Right hindlimb (tissue), 1 donor: Measurements from ENCODE around the gene CST3.
"Not testable (repeated sequence)": the region's sequence is repeated elsewhere in the genome, so short reads cannot be mapped to it uniquely, and the experiment has no call there.

Experiments
- DNase-seq: peaks from one replicate; pipeline ENCODE4 v3.0.0-alpha.2; 2018

Gene CST3, protein sequence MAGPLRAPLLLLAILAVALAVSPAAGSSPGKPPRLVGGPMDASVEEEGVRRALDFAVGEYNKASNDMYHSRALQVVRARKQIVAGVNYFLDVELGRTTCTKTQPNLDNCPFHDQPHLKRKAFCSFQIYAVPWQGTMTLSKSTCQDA

DNA sequence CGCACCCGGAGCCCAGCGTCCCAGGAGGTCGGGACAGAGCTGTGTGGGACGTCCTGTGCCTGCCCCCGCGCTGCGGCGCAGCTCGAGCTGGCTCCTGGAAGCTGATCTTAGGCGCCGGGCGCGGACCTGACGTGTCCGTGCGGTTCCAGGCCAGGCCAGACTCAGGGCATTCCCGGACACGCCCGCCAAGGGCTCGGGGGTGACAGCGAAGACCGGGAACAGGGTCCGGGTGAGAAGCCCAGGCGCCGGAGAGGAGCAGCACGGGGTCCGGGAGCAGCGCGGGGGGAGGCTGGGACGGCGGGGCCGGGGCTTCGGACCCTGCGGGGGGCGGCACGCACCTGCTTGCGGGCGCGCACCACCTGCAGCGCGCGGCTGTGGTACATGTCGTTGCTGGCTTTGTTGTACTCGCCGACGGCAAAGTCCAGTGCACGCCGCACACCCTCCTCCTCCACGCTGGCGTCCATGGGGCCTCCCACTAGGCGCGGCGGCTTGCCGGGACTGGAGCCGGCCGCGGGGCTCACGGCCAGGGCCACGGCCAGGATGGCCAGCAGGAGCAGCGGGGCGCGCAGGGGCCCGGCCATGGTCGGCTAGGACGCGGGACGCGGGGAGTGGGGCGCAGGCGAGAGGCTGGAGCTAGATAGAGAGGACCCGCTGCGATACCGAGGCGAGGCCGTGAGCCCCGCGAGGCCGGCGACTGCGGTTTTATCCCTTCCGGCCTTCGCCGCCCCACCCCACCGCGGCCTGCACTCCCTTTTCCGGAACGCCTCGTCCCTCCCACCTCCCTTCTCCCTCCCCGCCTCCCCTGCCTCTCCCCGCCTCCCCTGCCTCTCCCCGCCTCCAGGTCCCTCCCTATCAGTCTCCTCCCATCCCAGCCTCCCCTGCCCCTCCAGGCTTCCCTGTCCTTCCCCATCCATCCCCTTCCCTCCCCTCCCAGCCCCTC, at the start of gene CST3:
CST3 (minus strand) TSS at position 674 of the 940 bp plus-strand sequence; CDS start at position 581, 93 bp downstream.
- peak; percentile 92 for DNase-seq

DNA sequence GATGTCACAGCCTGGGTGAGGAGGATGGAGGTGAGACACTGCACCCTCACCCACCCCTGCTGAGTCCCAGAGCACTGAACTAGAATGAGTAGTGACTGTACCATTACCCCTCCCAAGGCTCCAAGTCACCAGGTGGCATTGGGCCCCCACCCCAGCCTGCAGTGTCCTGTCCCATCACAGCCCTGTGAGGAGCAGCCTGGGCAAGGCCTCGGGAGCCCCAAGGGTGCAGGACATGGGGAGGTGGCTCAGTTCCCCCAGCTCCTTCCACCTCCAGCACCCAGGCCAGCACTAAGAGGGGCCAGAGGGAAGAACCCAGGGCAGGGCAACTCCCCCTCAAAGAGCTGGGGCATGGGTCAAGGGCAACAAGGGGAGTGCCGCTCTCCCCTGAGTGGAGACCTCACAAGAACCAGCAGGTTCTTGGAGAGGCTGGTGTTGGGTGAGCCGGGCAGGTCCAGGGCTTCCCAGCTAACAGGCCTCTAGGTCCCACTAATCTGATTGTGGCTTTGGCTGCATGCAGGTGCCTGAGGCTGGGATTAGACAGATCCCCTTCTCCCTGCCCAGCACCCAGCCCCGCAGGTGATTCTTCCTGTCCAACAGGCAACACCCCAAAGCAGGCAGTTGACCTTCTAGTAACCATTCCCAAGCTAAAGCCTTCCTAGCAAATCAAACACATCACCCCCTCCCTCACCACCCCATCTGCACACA, 48.4 kb upstream of the CST3 start:
- no peak for DNase-seq

GRCh38 chr20:23685529-23685896, 47.8 kb upstream of the CST3 start:
- DNase-seq: not testable (repeated sequence)

DNA sequence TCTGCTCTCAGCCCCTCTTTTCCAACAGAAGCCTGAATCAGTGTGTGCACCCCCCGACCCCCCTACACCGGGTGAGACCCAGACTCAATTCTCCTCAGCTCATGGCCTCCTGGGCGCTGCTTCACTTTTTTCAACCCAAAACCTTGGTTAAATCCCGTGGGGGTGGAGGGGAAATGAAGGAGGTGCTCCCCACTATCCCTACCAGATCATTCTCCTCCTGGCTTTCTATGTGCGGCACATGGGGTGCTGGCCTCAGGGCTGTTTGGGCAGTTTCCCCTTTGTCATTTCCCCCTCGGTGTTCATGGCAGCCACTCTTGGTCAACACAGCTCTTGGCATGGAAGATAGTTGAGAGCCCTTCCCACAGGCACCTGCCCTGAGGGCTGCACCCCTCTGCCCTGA, 46.5 kb upstream of the CST3 start:
- DNase-seq: no peak

GRCh38 chr20:23683807-23684206, 46.1 kb upstream of the CST3 start:
- no peak for DNase-seq

DNA sequence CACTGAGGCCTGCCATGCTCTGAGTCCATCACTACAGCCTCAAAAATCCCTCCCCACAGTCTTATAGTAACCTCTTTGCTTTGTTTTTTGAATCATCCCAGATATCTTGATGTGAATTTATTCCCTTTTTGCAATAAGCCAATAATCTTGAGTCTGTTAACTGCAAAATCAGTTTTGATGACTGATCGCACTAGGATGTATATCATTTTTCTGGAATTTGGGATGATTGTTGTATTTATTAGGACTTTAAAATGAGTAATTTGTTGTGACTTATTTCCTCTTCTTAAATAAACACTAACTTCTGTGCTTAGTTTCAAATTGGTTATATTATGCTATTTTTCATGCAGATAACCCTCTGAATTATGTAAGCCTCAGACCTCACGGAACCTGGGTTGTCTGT, 45.5 kb upstream of the CST3 start:
- no peak for DNase-seq

DNA sequence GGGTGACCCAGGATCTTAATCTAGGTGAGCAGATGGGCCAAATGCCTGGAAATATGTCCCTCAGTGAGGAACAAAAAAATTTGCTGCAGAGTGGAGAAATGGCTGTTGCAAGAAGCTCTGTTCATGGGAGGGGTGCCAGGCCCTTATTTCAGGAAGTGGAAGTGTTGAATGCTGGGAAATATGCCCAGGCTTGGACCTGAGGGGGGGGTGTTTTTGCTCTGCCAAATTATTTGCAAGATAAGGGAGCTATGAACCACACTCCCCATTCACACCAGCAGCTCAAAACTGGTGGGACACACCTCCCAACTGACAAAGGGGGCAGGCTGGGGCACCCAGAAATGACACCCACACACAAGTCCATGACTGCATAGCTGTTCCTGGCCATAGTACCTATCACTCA, 42.4 kb upstream of the CST3 start:
- no peak for DNase-seq

- DNase-seq: no peak
These were observed 41.7 kb upstream of the CST3 start for GRCh38 chr20:23679133-23680092.

GRCh38 chr20:23673209-23673608, 35.5 kb upstream of the CST3 start:
- DNase-seq: no peak

- DNase-seq: no peak
These were observed 34.4 kb upstream of the CST3 start for GRCh38 chr20:23672158-23672557.

- DNase-seq: no peak
These were observed 33.7 kb upstream of the CST3 start for GRCh38 chr20:23671479-23671878.

DNA sequence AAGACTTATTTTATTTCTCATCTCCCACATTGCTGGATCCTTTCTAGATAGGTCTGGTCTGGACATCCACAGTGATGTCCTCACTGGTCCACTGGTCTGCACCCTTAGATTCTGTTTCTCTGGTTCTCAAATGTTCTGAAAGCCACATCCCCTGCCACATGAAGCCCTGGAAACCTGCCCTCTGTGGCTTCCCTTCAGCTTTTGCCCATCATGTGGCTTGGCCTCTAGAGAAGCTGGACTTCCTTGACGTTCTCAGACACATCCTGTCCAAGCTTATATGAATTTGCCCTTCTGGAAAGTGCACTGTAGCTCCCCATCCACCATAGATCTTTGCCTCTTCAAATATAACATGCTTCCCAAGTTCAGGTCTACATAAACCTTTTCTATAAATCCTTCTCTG, 32.6 kb upstream of the CST3 start:
- no peak for DNase-seq

- DNase-seq: no peak
These were observed 32.1 kb upstream of the CST3 start for GRCh38 chr20:23669866-23670265.

- no peak for DNase-seq
These were observed 31.6 kb upstream of the CST3 start for GRCh38 chr20:23669327-23669726.

GRCh38 chr20:23668477-23668951, 30.8 kb upstream of the CST3 start:
- DNase-seq: no peak

- no peak for DNase-seq
These were observed 29.9 kb upstream of the CST3 start for GRCh38 chr20:23667666-23668065.

DNA sequence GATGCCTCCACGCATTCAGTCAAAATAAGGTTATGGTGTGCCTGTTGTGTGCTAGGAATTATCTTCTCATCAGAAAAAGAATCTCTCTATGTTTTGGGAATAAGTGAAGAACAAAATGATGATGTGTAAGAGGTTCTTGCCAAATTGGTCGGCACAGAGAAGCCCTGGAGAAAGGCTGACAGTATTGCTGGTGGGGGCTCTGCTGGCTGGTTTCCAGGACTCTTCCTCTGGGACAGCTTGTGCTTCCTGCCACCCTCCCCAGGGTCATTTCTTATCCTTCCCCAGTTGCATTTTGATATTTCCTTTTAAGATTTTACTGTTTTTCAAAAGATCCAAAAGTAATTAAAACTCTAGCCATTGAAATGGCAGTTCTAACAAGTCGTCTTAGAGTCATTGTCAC, 28.9 kb upstream of the CST3 start:
- DNase-seq: no peak

DNA sequence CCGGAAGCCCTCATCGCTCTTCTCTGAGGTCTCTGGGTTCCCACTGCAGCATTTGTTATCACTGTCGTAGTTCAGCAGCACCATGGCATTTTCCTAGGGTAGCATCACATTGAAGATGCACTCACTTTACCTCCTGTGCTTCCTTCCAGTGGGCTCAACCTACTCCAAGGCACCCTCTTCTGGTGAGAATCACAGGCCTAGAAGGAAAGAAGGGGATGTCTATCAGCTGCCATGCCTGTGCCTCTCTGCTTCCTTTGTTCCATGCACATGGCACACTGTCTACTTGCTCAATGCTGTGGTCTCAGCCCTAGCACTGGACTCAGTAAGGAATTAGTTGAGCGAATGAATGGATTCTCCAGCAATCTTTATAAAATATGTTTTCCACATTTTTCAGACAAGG, 28.4 kb upstream of the CST3 start:
- no peak for DNase-seq

GRCh38 chr20:23664954-23665353, 27.2 kb upstream of the CST3 start:
- no peak for DNase-seq

DNA sequence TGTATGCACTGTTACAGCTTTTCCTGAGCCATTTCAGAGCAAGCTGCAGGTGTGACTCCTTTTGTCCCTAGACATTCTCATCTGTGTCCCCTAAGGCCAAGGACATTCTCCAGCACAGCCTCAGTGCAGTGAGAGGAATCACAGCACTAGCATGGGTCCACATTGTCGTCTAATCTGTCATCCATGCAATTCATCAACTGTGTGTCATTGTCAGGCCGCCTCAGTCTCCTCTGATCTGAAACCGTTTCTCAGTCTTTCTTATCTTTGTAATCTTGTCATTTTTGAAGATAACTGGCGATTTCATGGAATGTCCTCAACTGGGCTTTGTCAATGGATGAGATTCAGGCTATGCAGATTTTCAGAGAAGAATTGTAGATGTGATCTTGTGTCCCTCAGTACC, 26.3 kb upstream of the CST3 start:
- not testable (repeated sequence) for DNase-seq

DNA sequence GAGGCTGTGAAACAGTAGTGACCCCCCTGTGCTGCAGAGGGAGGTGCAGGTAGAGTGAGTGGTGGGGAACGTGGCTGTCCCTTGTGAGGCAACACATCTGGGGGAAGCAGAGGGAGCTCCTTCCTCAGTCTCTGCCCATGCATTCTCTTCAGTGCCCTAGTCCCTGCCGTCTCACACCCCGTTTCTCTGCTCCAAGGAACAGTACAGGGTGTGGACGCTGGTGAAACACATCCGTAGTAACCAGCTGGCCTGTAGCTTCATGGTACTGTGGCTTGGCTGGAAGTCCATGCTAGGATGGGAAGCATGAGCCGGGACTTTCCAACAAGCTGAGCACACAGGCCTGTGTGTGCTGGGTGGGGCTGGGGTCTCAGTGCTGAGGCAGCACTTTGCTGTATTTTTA, 25.4 kb upstream of the CST3 start:
- no peak for DNase-seq

DNA sequence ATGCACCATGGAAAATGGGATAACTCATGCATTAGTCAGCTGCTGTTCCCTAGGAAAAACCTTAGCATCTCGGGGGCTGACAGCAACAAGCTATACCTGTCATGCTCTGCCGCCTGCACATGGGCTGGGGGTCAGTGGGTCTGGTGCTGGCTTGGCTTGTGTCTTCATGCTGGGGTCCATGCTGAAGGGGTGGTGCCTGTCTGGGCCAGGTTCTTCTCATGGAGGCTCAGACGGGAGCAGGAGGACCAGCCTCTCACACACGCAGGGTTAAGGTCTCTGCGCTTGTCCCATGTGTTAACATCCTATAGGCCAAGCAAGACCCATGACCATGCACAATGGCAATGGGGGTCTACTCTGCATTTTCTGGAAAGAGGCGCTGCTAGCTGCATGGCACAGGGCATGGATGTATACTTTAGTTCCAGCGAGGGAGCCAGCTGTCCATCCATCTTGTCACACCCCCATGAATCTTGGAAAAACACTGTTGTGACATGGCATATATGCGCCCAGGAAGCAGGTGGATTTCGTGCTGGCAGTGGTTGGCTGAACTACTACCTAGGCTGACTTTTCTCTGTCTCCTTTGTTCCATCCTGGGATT, 24.6 kb upstream of the CST3 start:
- no peak for DNase-seq
